BLaER1 treated with 17β-estradiol and CSF1 and Interleukin-3, amounts not matched to agents 10 nM and 100 nM (cell line): ENCODE measurements around the gene THUMPD3.

Experiments used
- H3K27ac ChIP-seq, 11 experiments: shearing (Covaris generic); formaldehyde crosslinking; 2 replicates each; pipeline ENCODE4 v1.8.1; 2022
- H3K27me3 ChIP-seq, 11 experiments: shearing (Covaris generic); formaldehyde crosslinking; 2 replicates each; pipeline ENCODE4 v1.8.1; 2022
- H3K36me3 ChIP-seq, 11 experiments: shearing (Covaris generic); formaldehyde crosslinking; 2 replicates each; pipeline ENCODE4 v1.8.1; 2022
- H3K4me1 ChIP-seq, 10 experiments: shearing (Covaris generic); formaldehyde crosslinking; 2 replicates each; pipeline ENCODE4 v1.8.1; 2022
- H3K4me2 ChIP-seq, 11 experiments: shearing (Covaris generic); formaldehyde crosslinking; 2 replicates each; pipeline ENCODE4 v1.8.1; 2022
- H3K4me3 ChIP-seq, 10 experiments: shearing (Covaris generic); formaldehyde crosslinking; 2 replicates each; pipeline ENCODE4 v1.8.1; 2022
- H3K9ac ChIP-seq, 11 experiments: shearing (Covaris generic); formaldehyde crosslinking; 2 replicates each; pipeline ENCODE4 v1.8.1; 2022
- H3K9me3 ChIP-seq, 11 experiments: shearing (Covaris generic); formaldehyde crosslinking; replicated peaks in 1 of 11; 2 replicates each; pipeline ENCODE4 v1.8.1; 2022
- H4K20me1 ChIP-seq, 11 experiments: shearing (Covaris generic); formaldehyde crosslinking; 2 replicates each; pipeline ENCODE4 v1.8.1; 2022
- Cebpa-rat ChIP-seq, 11 experiments: shearing (Covaris generic); IDR thresholded peaks; 2 replicates each; pipeline ENCODE4 v1.8.1; 2022

Gene THUMPD3

GRCh38 chr3:9384141-9384828 lies 21.4 kb downstream of the THUMPD3 start:
- Histone ChIP-seq H3K27ac (0 out of 22 replicates have a peak overlapping the region, but pooled peaks of 1 of the 11 experiments have one; percentile 22), H3K27me3 (no peaks in the 10 kb centered on the region), H3K36me3 (peaks cover 82 to 98% (median 89%) of the 10 kb centered on the region in 11 experiments), H3K9ac (peak overlapping the region in 2 of 11 experiments; percentile 13 to 34; a peak in 1 of 22 replicates), H4K20me1 (peaks cover 26 to 78% (median 61%) of the 10 kb centered on the region in 11 experiments; a peak in 19 of 22 replicates), H3K4me3 (no peak overlapping the region), H3K4me2 (peak overlapping the region in 4 of 11 experiments; percentile 16 to 64 (median 51); a peak in 7 of 22 replicates), H3K9me3 (no peaks in the 10 kb centered on the region), H3K4me1 (peaks cover 0 to 48% (median 16%) of the 10 kb centered on the region in 10 experiments; a peak in 11 of 20 replicates)
- no peak for TF ChIP-seq Cebpa-rat (IDR thresholded peaks at IDR 0.05)

- Histone ChIP-seq H3K27me3 (no peaks in the 10 kb centered on the region), H3K4me2 (peak overlapping the region in 4 of 11 experiments; percentile 16 to 64 (median 51); a peak in 6 of 22 replicates), H3K9ac (peak overlapping the region in 1 of 11 experiments; percentile 34; a peak in 1 of 22 replicates), H3K9me3 (no peaks in the 10 kb centered on the region), H3K36me3 (peaks cover 85 to 98% (median 89%) of the 10 kb centered on the region in 11 experiments), H4K20me1 (peaks cover 29 to 80% (median 68%) of the 10 kb centered on the region in 11 experiments; a peak in 21 of 22 replicates), H3K27ac (0 out of 22 replicates have a peak overlapping the region, but pooled peaks of 1 of the 11 experiments have one; percentile 22), H3K4me1 (peaks cover 0 to 48% (median 16%) of the 10 kb centered on the region in 10 experiments; a peak in 12 of 20 replicates), H3K4me3 (no peak overlapping the region)
- TF ChIP-seq Cebpa-rat (IDR thresholded peaks at IDR 0.05), result no peak
Observed at GRCh38 chr3:9385187-9386077, 22.6 kb downstream of the THUMPD3 start.

GRCh38 chr3:9386078-9386459 lies 23.2 kb downstream of the THUMPD3 start:
- peaks cover 88 to 98% (median 89%) of the 10 kb centered on the region in 11 experiments for H3K36me3 ChIP-seq
- peaks cover 0 to 50% (median 16%) of the 10 kb centered on the region in 10 experiments; a peak in 12 of 20 replicates for H3K4me1 ChIP-seq
- no peaks in the 10 kb centered on the region for H3K27me3 ChIP-seq
- no peak overlapping the region for H3K27ac ChIP-seq
- H3K4me3 ChIP-seq, result no peak overlapping the region
- H3K4me2 ChIP-seq, result no peak overlapping the region
- TF ChIP-seq Cebpa-rat (IDR thresholded peaks at IDR 0.05), result no peak
- H4K20me1 ChIP-seq, result peaks cover 36 to 82% (median 71%) of the 10 kb centered on the region in 11 experiments; a peak in 21 of 22 replicates
- H3K9me3 ChIP-seq, result no peaks in the 10 kb centered on the region
- H3K9ac ChIP-seq, result no peak overlapping the region

- Histone ChIP-seq H3K36me3 (peaks cover 90 to 98% (median 92%) of the 10 kb centered on the region in 11 experiments), H4K20me1 (peaks cover 42 to 88% (median 77%) of the 10 kb centered on the region in 11 experiments), H3K9me3 (no peaks in the 10 kb centered on the region), H3K4me2 (peak overlapping the region in 1 of 11 experiments; percentile 8; a peak in 1 of 22 replicates), H3K4me1 (peaks cover 0 to 56% (median 17%) of the 10 kb centered on the region in 10 experiments; a peak in 12 of 20 replicates), H3K27ac (peak overlapping the region in 4 of 11 experiments; percentile 0 to 45 (median 20); a peak in 4 of 22 replicates), H3K27me3 (no peaks in the 10 kb centered on the region), H3K9ac (0 out of 22 replicates have a peak overlapping the region, but pooled peaks of 1 of the 11 experiments have one; percentile 6), H3K4me3 (no peak overlapping the region)
- no peak for TF ChIP-seq Cebpa-rat (IDR thresholded peaks at IDR 0.05)
Observed at GRCh38 chr3:9386501-9387321, 23.9 kb downstream of the THUMPD3 start.

- Histone ChIP-seq H3K4me2 (0 out of 22 replicates have a peak overlapping the region, but pooled peaks of 1 of the 11 experiments have one; percentile 6), H3K36me3 (peaks cover 96 to 98% (median 97%) of the 10 kb centered on the region in 11 experiments), H3K4me1 (peaks cover under 1 to 62% (median 19%) of the 10 kb centered on the region in 10 experiments; a peak in 13 of 20 replicates), H3K9me3 (no peaks in the 10 kb centered on the region), H3K4me3 (no peak overlapping the region), H3K9ac (0 out of 22 replicates have a peak overlapping the region, but pooled peaks of 1 of the 11 experiments have one; percentile 6), H3K27ac (no peak overlapping the region), H3K27me3 (no peaks in the 10 kb centered on the region), H4K20me1 (peaks cover 48 to 93% (median 83%) of the 10 kb centered on the region in 11 experiments)
- no peak for TF ChIP-seq Cebpa-rat (IDR thresholded peaks at IDR 0.05)
Observed at GRCh38 chr3:9387322-9387655, 24.4 kb downstream of the THUMPD3 start.

GRCh38 chr3:9388142-9388541 lies 25.3 kb downstream of the THUMPD3 start:
- H3K27me3 ChIP-seq, result no peaks in the 10 kb centered on the region
- no peak overlapping the region for H3K4me3 ChIP-seq
- no peak overlapping the region for H3K4me2 ChIP-seq
- no peak overlapping the region for H3K9ac ChIP-seq
- no peaks in the 10 kb centered on the region for H3K9me3 ChIP-seq
- H3K27ac ChIP-seq, result no peak overlapping the region
- peaks cover 9 to 71% (median 25%) of the 10 kb centered on the region in 10 experiments; a peak in 16 of 20 replicates for H3K4me1 ChIP-seq
- peaks cover 97 to 98% (median 98%) of the 10 kb centered on the region in 11 experiments for H3K36me3 ChIP-seq
- H4K20me1 ChIP-seq, result peaks cover 56 to 96% (median 85%) of the 10 kb centered on the region in 11 experiments
- no peak for TF ChIP-seq Cebpa-rat (IDR thresholded peaks at IDR 0.05)

- H3K9ac ChIP-seq, result no peak overlapping the region
- TF ChIP-seq Cebpa-rat (IDR thresholded peaks at IDR 0.05), result no peak
- peaks cover 14 to 77% (median 31%) of the 10 kb centered on the region in 10 experiments; a peak in 16 of 20 replicates for H3K4me1 ChIP-seq
- H3K36me3 ChIP-seq, result peaks cover 97 to 98% (median 98%) of the 10 kb centered on the region in 11 experiments
- no peaks in the 10 kb centered on the region for H3K9me3 ChIP-seq
- H3K4me3 ChIP-seq, result no peak overlapping the region
- H3K4me2 ChIP-seq, result no peak overlapping the region
- no peak overlapping the region for H3K27ac ChIP-seq
- H4K20me1 ChIP-seq, result peaks cover 62 to 97% (median 89%) of the 10 kb centered on the region in 11 experiments
- no peaks in the 10 kb centered on the region for H3K27me3 ChIP-seq
Observed at GRCh38 chr3:9388562-9389272, 25.9 kb downstream of the THUMPD3 start.
